ENCODE measurements around the gene LCLAT1. TPM values are rescaled to one million over a fixed set of nuclear protein-coding genes. Genes with fewer than 3 reads are reported as not detected.

The LCLAT1 gene
- total RNA-seq, 1 experiment from 2014 or later, result 36.0 TPM

- intact Hi-C loops (cut with micrococcal nuclease; ENCODE audit: unreplicated experiment) (no loop called here), in situ Hi-C loops (cut with HindIII; ENCODE audit: low pct_unique_long_range_greater_than_20kb, low sequenced_read_pairs) (no loop called here)
- Histone ChIP-seq H3K27ac (ENCODE audit: low read length) (no peak overlapping the region), H3K27me3 (ENCODE audit: control insufficient read depth, insufficient read depth, low read length) (no peaks in the 10 kb centered on the region), H3K9me3 (ENCODE audit: control insufficient read depth, insufficient read depth, low read depth, low read length) (no peaks in the 10 kb centered on the region), H3K4me3 (ENCODE audit: low read depth in 2 of 2, low read length in 2 of 2) (no peak overlapping the region), H3K4me1 (ENCODE audit: control insufficient read depth, insufficient read depth, low read length) (no peaks in the 10 kb centered on the region), H3K36me3 (ENCODE audit: control insufficient read depth, insufficient read depth, low read length) (no peaks in the 10 kb centered on the region)
- DNase-seq (ENCODE audit: low read depth, low spot score) (no peak), ATAC-seq (no peak)
- ChIA-PET POLR2A (no interaction called here), CTCF (no interaction called here)
- TF ChIP-seq CTCF (IDR thresholded peaks at IDR 0.05), result no peak
- no peak for TF ChIP-seq SIN3A (IDR thresholded peaks at IDR 0.05; ENCODE audit: borderline replicate concordance, insufficient read depth, low read depth, low read length)
- no peak for TF ChIP-seq POLR2AphosphoS5 (IDR thresholded peaks at IDR 0.05; ENCODE audit: low read depth, low read length)
- no peak for TF ChIP-seq REST (IDR thresholded peaks at IDR 0.05; ENCODE audit: insufficient read depth in 1 of 2, low read depth in 2 of 2, low read length in 1 of 2)
- no peak for TF ChIP-seq TCF7L2 (IDR thresholded peaks at IDR 0.05; ENCODE audit: low read depth, low read length)
- BruUV-seq (replicated peaks), result no TSS peak
Measured at GRCh38 chr2:30456579-30456978, 9.5 kb downstream of the LCLAT1 start.

- intact Hi-C loops (cut with micrococcal nuclease; ENCODE audit: unreplicated experiment), result no loop called here
- Histone ChIP-seq H3K27ac (ENCODE audit: low read length) (no peak overlapping the region), H3K4me3 (ENCODE audit: low read depth in 2 of 2, low read length in 2 of 2) (no peak overlapping the region), H3K36me3 (ENCODE audit: control insufficient read depth, insufficient read depth, low read length) (no peaks in the 10 kb centered on the region), H3K9me3 (ENCODE audit: control insufficient read depth, insufficient read depth, low read depth, low read length) (no peaks in the 10 kb centered on the region), H3K4me1 (ENCODE audit: control insufficient read depth, insufficient read depth, low read length) (no peaks in the 10 kb centered on the region), H3K27me3 (ENCODE audit: control insufficient read depth, insufficient read depth, low read length) (no peaks in the 10 kb centered on the region)
- DNase-seq (ENCODE audit: low read depth, low spot score), result no peak
- BruUV-seq (replicated peaks), result no TSS peak
- ChIA-PET POLR2A (no interaction called here), CTCF (no interaction called here)
- in situ Hi-C loops (cut with HindIII; ENCODE audit: low pct_unique_long_range_greater_than_20kb, low sequenced_read_pairs), result no loop called here
- no peak for ATAC-seq
- no peak for TF ChIP-seq POLR2AphosphoS5 (IDR thresholded peaks at IDR 0.05; ENCODE audit: low read depth, low read length)
- no peak for TF ChIP-seq REST (IDR thresholded peaks at IDR 0.05; ENCODE audit: insufficient read depth in 1 of 2, low read depth in 2 of 2, low read length in 1 of 2)
- TF ChIP-seq SIN3A (IDR thresholded peaks at IDR 0.05; ENCODE audit: borderline replicate concordance, insufficient read depth, low read depth, low read length), result no peak
- no peak for TF ChIP-seq TCF7L2 (IDR thresholded peaks at IDR 0.05; ENCODE audit: low read depth, low read length)
- no peak for TF ChIP-seq CTCF (IDR thresholded peaks at IDR 0.05)
Measured at GRCh38 chr2:30457296-30457695, 10.2 kb downstream of the LCLAT1 start.
